VCaP (cell line): ENCODE measurements around the gene RBP3.

Experiments
- H3K27ac ChIP-seq: fragments of 450-650 bp; 2 replicates; pipeline ENCODE4 v1.5.1; 2017
- CTCF ChIP-seq: fragments of 450-650 bp; conservative IDR thresholded peaks from 2 replicates; pipeline ENCODE4 v1.5.1; 2017; ENCODE audit warnings: mild to moderate bottlenecking, moderate library complexity

Gene RBP3

GRCh38 chr10:47404446-47404845 is 56.3 kb downstream of the RBP3 start:
- TF ChIP-seq CTCF: no peak
- no peak overlapping the region for H3K27ac ChIP-seq

- no peak overlapping the region for H3K27ac ChIP-seq
- TF ChIP-seq CTCF: no peak
These were observed 56.8 kb downstream of the RBP3 start for GRCh38 chr10:47404937-47405336.

- H3K27ac ChIP-seq: no peak overlapping the region
- TF ChIP-seq CTCF: no peak
These were observed 57.8 kb downstream of the RBP3 start for GRCh38 chr10:47405857-47406547.

- no peak for TF ChIP-seq CTCF
- H3K27ac ChIP-seq: no peak overlapping the region
These were observed 58.3 kb downstream of the RBP3 start for GRCh38 chr10:47406548-47406869.

GRCh38 chr10:47406870-47407691 is 58.9 kb downstream of the RBP3 start:
- no peak overlapping the region for H3K27ac ChIP-seq
- TF ChIP-seq CTCF: no peak
